Activated CD8-positive, alpha-beta memory T cell treated with anti-CD3 and anti-CD28 coated beads for 1 hour (primary cell): ENCODE results near the gene KLHL29.
"Not testable (repeated sequence)": the region's sequence is repeated elsewhere in the genome, so short reads cannot be mapped to it uniquely, and the experiment has no call there.

Experiments used
- DNase-seq, 2 donors: peaks; one replicate each; pipeline ENCODE4 v3.0.0-alpha.2; 2020; ENCODE audit warnings: low read depth in 1 of 2; ENCODE audit errors: extremely low read depth in 1 of 2

KLHL29 gene

DNA sequence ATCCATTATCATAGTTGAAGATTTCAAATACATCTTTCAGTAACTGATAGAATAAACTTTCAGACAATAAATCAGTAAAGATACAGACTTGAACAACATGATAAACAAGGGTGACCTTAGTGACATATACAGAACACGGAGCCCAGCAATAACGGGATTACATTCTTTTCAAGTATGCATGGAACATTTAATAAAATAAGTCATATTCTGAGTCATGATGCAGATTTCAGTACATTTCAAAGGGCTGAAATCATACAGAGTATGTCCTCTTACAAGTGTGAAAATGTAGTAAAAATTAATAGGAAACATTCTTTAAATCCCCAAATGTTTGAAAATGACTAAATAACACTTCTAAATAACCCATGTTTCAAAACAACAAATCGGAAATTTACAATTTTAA, 17.2 kb upstream of the KLHL29 start:
- DNase-seq, result no peak

DNA sequence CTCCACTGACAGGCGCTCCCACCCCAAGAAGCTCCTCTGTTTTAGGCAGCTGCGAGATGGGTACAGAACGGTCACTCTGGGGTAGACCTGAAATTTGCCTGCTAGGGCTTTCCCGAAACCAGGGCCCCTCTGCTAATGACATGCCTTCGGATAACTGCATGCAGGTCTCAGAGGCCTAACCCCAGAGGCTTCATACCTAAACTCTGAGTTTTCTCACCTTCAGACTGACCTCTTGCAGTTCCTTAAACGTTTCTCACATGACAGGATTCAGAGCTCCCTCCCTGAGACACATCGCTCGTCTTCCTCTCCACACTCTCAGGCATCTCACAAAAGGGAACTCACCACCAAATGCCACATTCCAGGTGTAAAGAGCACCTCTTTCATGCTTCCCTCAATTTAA, 11.3 kb upstream of the KLHL29 start:
- DNase-seq, result no peak

DNA sequence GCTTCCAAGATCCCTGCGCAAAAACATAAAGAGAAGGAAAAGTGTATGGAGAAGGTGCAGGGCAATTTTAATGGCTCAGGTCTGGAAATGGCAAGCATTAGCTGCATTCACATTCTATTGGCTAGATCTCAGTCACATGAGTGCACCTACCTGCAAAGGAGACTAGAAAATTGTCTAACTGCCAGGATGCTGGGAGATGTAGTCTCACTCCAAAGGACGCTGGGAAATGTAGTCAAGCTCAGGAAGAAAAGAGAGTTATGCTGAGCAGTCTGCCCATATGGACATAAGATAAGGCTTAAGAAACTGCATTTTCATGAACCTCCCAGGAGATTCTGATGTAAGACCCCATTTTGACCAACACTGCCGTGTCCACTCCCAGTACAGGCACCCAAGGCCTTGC, 9.5 kb upstream of the KLHL29 start:
- no peak for DNase-seq

DNA sequence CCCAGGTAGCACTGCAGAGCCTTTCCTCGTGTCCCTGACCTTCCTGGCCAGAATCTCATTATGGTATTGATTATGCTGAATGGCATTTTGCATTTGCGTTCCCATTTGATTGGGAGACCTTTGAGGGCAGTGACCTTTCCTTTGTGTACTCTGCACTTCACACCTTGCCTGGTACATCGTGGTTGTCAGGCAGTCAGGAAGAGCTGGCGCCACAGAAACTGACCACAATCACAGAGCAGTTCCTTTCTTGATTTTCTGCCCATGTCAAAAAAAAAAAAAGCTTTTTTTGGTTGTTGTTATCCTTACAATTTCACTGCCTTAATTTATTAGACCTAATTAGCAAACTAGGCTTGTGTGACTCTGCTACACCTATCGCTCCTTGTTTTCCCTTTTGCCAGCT, 8.9 kb upstream of the KLHL29 start:
- DNase-seq, result no peak

DNA sequence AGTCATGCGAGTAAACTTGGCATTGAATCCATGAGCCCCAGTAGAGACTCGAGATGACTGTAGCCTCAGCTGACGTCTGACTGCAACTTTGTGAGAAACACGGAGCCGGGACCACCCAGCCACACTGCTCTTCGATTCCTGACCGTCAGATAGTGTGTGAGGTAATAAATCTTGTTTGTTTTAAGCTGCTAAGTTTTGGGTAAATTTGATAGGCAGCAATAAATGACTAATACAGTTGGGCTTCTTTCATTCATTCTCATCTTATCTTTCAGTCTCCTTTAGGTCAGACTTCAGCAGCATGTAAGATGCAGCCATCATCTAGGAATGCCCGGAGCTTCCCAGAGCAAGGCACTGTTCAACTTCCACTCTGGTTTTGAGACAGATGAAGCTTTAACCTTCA, 8.0 kb upstream of the KLHL29 start:
- no peak for DNase-seq

DNA sequence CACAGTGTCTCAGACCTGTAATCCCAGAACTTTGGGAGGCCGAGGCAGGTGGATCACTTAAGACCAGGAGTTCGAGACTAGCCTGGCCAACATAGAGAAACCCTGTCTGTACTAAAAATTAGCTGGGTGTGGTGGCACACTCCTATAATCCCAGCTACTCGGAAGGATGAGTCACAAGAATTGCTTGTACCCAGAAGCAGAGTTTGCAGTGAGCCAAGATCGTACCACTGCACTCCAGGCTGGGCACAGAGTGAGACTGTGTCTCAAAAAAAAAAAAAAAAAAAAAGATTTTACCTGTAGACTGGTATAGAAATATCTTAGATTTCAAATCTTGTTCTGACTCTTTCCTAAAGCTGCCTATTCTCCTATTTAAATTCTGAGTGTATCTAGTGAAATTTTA, 7.2 kb upstream of the KLHL29 start:
- no peak for DNase-seq

DNA sequence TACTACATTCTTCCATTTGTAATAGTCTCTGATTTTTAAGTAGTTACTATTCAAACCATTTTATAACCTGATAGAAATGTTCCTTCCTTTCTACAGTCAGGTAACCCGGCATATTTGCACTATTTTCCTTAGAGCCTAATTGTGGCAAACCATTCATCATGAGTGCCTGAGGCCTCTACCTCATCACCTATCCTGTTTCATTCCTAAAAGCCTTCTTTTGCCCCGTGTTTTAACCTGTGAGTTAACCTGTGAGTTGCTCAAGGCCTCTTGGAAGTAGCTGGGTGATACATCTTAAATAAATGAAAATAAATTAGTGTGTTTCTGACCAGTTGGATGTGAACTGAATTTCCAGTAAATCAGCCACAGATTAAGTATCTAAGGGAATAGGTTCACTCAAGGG, 6.5 kb upstream of the KLHL29 start:
- DNase-seq, result no peak

DNA sequence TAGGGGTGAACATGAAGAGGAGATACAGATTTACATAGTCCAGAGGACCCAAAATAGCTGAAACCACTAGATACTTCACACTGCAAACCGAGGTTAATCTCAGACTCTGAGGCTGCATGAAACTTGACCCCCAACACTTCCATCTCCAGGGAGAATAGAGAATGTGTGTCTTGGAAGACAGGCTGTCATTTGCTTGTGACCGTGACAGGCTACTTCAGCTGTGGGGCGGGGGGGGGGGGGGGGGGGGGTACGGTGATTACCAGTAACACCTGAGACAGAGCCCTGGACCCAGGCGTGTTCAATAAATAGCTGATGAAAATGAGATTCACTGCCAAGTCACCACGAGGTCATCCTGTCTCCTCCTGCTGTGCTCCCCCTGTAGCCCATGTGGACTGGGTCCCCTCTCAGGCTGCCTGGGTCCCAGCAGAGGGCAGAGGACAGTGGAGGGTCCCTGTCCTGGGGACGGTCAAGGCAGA, 5.7 kb upstream of the KLHL29 start:
- no peak for DNase-seq

DNA sequence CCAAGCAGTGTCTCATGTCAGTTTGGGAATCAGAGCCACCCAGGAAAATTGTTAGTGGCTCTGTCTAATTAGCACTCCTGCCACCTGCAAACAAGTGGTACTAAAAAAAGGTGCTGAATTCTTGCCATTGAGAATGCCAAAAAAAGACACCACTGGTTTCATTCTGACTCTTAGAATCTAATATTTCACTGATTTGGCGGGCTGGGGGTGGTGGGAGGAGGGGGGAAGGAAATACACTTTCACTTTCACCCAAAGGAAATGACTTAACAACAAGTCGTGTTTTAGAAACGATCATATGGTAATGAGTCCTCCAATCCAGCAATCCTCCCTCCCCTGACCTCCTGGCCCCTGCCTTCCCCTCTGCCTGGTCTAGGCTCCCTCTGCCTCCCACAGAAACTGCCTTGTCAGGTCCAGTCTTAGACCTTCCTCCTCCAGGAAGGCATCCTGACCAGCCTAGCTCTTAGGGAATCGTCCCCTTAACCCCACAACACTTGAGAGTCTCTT, 4.4 kb upstream of the KLHL29 start:
- DNase-seq, result no peak

DNA sequence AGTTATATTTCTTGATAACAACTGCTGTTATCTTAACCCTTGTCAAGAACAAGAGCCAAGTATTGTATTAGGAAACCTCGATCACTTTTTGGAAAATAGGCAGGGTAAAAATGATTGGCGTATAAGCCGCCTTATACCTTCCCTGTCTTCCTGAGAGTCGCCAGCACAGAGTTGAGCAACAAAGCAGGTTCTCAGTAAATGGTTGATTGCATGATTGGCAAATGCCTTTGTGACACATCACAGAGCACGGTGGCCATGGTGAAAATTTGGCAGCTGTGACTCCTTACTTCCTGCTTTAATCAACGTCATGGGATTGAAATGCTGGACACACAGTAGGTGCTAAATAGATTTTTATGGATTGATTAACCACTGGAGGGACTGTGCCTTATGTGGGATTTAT, 3.9 kb upstream of the KLHL29 start:
- DNase-seq, result no peak

DNA sequence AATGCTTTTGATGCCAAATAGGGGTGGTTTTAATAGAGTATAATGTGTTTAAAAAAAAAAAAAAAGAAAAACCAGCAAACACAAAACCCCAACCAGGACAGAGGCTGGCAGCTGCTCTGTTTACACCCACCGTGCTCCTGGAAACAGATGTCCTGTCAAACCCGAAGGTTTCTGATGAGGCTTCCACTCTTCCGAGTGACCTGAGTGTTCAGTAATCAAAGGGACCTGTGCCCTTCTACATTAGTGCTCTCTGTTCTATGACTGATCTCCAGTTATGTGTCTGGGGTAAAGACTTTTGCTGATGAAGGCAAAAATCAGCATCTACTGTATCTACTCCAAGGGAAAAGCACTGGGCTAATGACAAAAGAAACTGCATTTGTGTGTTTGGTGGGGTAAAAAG, 3.5 kb upstream of the KLHL29 start:
- DNase-seq, result no peak

DNA sequence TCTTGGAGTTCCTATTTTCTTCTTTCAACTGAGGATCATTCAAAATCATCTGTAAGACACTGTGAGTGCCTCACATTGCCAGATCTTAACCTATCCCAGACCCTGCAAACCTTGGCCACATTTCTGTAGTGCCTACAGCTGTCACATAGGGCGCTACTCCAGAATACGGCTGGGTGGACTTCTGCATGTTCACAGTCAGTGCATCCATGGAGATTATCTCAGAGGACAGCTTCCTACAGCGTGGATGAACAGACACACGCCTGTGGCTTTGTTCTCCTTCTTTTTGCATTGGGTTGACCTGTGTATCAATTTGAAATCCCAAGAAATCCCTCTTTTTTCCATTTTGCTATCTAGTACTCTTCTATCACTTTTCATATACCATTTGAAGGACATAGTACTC, 1.9 kb upstream of the KLHL29 start:
- no peak for DNase-seq

DNA sequence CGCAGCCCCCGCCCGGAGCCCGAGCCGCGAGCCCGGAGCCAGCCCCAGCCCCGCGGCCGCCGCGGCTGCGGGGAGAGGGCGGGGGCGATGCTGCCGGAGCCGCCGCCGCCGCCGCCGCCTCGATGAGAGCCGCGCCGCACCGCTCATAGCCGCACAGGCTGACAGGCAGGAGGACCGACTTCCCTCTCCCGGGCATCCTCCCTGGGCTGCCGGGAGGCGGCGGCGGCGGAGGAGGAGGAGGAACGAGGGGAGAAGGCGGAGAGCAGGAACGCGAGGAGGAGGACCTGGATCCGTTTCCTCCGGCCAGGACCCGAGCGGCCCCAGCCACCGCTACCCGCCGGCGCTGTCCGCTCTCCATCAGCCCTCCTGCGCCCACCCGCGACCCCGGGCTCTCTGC, 370 bp downstream of the KLHL29 start:
- no peak for DNase-seq

DNA sequence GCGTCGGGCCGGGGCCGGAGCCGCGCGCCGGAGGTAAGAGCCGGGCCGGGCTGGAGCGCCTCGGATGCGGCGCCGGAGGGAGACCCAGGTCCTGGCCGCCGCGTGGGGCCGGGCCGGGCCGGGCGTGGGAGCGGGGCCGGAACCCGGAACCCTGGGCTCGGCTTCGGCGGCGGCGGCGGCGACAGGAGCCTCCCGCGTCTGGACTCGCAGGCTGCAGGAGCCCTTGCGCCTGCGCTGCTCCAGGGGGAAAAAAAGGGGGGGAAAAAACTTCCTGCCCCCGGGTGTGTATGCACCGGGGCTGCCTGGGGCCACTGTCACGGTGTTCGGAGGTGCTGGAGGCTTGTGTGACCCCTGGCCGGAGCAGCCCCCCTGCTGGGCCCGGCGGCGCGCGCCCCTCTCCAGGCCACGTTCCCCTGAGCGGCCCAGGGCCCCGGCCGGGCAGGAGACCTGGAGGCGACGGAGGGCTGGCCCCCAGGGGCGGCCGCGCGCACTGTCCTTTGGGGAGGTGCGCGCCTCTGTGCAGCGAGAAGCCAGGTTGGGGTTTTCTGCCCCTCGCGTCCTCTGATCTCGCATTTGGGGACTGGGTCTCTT, 864 bp downstream of the KLHL29 start:
- DNase-seq, result no peak

DNA sequence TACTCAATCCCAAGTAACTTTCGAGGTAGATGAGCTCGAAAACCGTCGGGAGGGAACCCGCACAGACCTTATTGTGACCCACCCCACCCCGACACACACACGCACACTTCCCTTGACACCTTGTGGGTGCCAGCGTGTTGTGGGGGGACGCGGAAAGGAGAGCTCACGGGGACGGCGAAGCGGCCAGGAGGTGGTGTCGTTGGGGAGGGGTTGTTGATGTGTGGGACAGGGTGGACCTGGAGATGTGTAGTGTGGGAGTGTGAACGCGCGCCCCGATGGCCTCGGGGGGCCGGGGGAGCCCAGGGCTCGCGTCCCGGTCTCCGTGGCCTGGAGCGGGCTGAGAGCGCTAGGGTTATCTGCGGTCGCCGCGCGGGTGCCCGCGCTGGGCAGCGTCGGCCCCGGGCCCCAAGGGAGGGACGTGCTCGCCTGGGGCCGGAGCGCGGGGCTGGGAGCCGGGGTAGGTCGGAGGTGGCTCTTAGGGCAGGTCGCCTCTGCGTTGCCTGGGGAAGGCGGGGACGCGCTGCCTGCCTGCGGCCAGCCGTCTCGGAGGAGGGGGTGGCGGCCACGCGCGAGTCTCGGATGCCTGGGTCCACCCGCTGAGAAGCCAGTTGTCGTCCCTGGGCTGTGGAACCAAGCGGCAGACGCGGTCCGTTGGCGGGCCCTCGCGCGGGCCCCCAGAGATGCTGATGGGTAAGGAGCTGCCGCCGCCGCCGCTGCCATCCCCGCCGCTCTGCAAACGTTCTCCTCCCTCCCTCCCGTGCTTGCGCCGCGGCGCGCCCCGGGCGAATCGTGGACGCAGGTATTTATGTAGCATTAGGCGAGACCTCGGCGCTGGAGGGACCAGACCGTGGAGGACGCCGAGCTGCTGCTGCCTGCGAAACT, 1.6 kb downstream of the KLHL29 start:
- DNase-seq, result no peak

DNA sequence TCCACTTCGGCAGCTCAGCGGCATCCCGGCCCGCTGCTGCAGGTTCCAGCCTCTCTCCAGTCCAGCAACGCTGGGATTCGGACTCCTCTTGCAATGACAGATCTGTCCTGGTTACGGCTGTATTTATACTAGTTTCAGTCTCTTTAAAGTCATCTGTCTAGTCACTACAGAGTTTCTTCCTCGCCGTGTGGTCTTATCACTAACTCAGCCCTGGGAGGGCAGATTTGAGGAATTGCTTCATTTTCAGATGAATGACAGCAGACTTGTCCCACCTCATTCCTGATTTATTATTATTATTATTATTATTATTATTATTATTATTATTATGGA, 2.2 kb downstream of the KLHL29 start:
- no peak for DNase-seq

DNA sequence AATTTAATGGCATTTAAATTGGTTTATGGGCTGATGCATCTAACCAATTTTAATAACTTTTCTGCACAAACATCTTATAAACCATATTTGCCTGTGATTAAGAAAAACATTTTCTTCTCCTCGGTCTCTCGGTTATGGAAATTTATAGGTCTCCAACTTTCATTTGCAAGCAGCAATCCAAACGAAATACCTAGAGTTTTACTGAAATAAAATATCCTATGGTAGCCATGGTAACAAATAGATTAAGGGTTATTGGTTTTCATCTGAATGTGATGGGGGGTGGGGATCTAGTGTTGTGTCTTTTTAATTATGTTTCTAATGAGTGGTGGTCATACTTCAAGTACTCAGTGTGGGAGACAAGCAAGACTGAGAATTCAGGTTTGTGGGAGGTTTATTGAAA, 2.9 kb downstream of the KLHL29 start:
- no peak for DNase-seq

DNA sequence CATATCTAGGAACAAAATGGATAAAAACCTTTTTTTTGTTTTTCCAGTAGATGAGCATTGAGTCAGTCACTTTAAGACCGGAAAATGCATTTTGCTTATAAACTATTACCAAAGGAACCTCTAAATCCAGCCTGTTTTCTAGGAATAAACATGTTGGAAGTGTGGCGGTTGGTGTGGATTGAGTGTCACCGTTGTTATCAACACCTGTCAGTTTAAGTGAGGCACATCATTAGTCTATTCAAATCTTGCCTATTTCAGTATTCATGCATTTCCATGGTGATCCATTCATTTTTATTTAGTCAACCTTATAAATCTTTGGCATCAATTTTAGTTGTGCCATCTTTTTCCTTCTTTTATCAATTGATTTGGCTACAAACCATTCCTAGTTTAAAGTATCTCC, 3.3 kb downstream of the KLHL29 start:
- no peak for DNase-seq

DNA sequence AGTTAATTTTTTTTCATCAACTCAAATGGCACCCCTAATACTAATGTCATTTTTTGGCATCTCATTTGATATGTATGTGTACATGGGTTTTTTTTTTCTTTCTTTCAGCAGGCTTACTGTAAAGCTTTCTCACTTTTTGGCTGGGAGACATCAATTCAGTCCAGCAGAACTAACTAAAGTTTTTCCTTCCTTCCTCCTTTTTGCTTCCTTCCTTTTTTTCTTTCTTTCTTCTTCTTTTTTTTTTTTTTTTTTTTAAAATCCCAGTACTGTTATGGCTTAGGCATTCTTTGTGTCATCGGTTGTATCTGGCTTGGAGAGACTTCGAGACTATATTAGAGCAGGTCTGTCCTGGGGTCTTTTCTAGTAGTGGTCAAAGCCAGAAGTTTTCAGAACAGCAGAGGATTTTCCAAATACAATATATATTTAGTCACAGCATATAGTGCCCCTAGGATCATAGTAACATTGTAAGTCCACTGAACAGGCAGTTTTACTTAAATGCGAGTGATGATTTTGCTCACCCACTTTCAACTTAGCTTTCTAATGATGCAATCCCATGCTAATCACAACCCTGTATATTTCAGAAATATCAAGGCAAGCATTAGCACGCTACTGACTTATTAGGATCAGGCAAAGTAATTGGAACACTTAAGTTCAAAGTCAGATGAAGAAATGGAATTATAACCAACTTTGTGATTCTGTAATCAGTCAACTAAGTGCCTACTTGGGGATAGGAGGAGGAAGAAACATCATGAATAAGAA, 4.0 kb downstream of the KLHL29 start:
- no peak for DNase-seq

DNA sequence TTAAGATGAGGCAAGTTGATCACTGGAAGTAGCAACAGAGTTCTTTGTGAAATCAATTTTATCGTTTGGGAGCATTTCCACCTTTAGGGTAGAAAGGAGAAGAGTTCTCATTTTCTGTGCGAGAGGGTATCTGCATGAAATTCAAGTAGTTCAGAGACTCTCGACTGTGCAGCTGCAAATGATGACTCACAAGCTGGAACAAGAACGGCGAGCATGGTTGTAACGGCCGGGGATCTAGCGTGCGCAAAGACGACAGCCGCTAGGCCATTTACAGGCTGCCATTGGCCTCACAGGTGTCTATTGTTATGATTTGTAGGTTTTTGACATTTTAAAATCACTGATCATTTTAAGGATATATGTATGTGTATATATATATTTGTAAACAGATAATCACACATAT, 5.2 kb downstream of the KLHL29 start:
- DNase-seq, result no peak

DNA sequence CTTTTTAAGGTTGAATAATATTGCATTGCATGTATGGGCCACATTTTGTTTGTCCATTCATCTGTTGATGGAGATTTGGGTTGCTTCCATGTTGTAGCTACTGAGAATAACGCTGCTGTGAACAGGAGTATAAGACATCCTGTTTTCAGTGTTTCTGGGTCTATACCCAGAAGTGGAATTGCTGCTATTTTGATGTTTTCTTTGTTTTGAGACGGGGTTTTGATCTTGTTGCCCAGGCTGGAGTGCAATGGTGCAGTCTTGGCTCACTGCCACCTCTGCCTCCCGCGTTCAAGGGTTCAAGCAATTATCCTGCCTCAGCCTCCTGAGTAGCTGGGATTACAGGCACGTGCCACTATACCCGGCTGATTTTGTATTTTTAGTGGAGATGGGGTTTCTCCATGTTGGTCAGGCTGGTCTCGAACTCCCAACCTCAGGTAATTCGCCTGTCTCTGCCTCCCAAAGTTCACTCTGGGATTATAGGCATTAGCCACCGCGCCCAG, 6.3 kb downstream of the KLHL29 start:
- DNase-seq, result not testable (repeated sequence)

DNA sequence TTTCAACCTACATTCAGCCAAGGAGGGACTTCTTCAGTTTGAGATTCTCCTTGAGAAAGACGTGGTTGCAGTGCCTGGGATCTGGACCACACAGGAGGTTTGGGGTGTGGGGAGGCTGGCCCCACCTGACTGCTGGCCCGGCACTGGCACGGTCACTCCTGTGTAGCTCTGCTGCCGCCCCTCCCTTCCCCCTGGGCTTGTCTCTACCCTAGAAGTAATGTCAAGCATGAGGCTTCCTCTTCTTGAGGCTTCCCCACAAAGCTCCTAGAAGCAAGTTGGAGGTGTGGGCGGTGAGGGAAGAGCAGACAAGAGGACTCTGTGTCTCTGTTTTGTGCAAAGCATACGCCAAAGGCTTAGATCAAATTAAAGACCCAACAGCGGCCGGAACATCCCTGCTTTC, 8.7 kb downstream of the KLHL29 start:
- no peak for DNase-seq
